ENCODE measurements around the gene LNX1. TPM values are rescaled to one million over a fixed set of nuclear protein-coding genes. Genes with fewer than 3 reads are reported as not detected.

The LNX1 gene
- total RNA-seq, 1 experiment from 2014 or later, result 3.3 TPM

GRCh38 chr4:53638919-53639318 is 47.6 kb upstream of the LNX1 start:
- H4K20me1 ChIP-seq (ENCODE audit: insufficient read depth), result no peaks in the 10 kb centered on the region
- RAD21 ChIA-PET (ENCODE audit: low non-redundant PET in 1 of 2, low total read pairs in 2 of 2, uncharacterized antibody in 2 of 2, unreplicated experiment in 2 of 2), result no interaction called here
- H3K27ac ChIP-seq (ENCODE audit: low read depth, low read length), result no peak overlapping the region
- no TSS peak for BruUV-seq (replicated peaks)
- no peak for TF ChIP-seq ELF1 (IDR thresholded peaks at IDR 0.05; ENCODE audit: borderline replicate concordance, low read depth)
- TF ChIP-seq POLR2A (IDR thresholded peaks at IDR 0.05; ENCODE audit: borderline replicate concordance, extremely low read depth, insufficient read depth, insufficient read length), result no peak
- TF ChIP-seq EZH2phosphoT487 (IDR thresholded peaks at IDR 0.05; ENCODE audit: borderline replicate concordance), result no peak
- TF ChIP-seq YY1 (IDR thresholded peaks at IDR 0.05; ENCODE audit: extremely low read depth, insufficient replicate concordance, low read depth, low read length), result no peak
- TF ChIP-seq ZNF274 (IDR thresholded peaks at IDR 0.05; ENCODE audit: low read depth, low read length), result no peak
- TF ChIP-seq ZBTB33 (IDR thresholded peaks at IDR 0.05; ENCODE audit: extremely low read depth, insufficient replicate concordance, low read length), result no peak
- TF ChIP-seq POLR2AphosphoS5 (IDR thresholded peaks at IDR 0.05; ENCODE audit: low read depth, low read length), result no peak
- no peak for TF ChIP-seq JUND (IDR thresholded peaks at IDR 0.05)
- TF ChIP-seq, protein P1, sequence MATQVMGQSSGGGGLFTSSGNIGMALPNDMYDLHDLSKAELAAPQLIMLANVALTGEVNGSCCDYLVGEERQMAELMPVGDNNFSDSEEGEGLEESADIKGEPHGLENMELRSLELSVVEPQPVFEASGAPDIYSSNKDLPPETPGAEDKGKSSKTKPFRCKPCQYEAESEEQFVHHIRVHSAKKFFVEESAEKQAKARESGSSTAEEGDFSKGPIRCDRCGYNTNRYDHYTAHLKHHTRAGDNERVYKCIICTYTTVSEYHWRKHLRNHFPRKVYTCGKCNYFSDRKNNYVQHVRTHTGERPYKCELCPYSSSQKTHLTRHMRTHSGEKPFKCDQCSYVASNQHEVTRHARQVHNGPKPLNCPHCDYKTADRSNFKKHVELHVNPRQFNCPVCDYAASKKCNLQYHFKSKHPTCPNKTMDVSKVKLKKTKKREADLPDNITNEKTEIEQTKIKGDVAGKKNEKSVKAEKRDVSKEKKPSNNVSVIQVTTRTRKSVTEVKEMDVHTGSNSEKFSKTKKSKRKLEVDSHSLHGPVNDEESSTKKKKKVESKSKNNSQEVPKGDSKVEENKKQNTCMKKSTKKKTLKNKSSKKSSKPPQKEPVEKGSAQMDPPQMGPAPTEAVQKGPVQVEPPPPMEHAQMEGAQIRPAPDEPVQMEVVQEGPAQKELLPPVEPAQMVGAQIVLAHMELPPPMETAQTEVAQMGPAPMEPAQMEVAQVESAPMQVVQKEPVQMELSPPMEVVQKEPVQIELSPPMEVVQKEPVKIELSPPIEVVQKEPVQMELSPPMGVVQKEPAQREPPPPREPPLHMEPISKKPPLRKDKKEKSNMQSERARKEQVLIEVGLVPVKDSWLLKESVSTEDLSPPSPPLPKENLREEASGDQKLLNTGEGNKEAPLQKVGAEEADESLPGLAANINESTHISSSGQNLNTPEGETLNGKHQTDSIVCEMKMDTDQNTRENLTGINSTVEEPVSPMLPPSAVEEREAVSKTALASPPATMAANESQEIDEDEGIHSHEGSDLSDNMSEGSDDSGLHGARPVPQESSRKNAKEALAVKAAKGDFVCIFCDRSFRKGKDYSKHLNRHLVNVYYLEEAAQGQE (IDR thresholded peaks at IDR 0.05; ENCODE audit: low read depth), result no peak
- TF ChIP-seq SRF (IDR thresholded peaks at IDR 0.05; ENCODE audit: low read depth), result no peak
- no peaks in the 10 kb centered on the region for H3K9me3 ChIP-seq (ENCODE audit: control insufficient read depth in 1 of 2, insufficient read depth in 1 of 2, low read depth in 1 of 2, low read length in 2 of 2)
- no peak for DNase-seq (ENCODE audit: low read depth, low spot score)
- peaks cover 24% of the 10 kb centered on the region for H3K27me3 ChIP-seq (ENCODE audit: insufficient read depth, low read length)
- intact Hi-C loops (cut with micrococcal nuclease), result no loop called here
- H3K9ac ChIP-seq (ENCODE audit: low read length), result no peak overlapping the region
- no peaks in the 10 kb centered on the region for H3K4me1 ChIP-seq (ENCODE audit: control insufficient read depth in 1 of 2, insufficient read depth in 2 of 2, low read length in 2 of 2)
- no peaks in the 10 kb centered on the region for H3K9me2 ChIP-seq (ENCODE audit: insufficient read depth)
- no peaks in the 10 kb centered on the region for H3K36me3 ChIP-seq (ENCODE audit: control insufficient read depth in 1 of 2, insufficient read depth in 2 of 2, low read length in 2 of 2)
- ATAC-seq, result no peak
- POLR2A ChIA-PET, result no interaction called here
- no peak overlapping the region for H3K4me2 ChIP-seq (ENCODE audit: low read length)
- CTCF ChIA-PET, result no interaction called here
- H2AFZ ChIP-seq (ENCODE audit: low read depth, low read length, poor library complexity, severe bottlenecking), result no peak overlapping the region
- H3K4me3 ChIP-seq (replicated peaks in 1 of 2; ENCODE audit: low read depth in 1 of 2, low read length in 2 of 2), result no peak overlapping the region
- no peaks in the 10 kb centered on the region for H3K79me2 ChIP-seq (ENCODE audit: insufficient read depth, low read length)

All from HCT116 (cell line).